Activated naive CD8-positive, alpha-beta T cell treated with anti-CD3 and anti-CD28 coated beads, Interleukin-2, amount 10 ng/mL, durations not matched to agents 7 days and 5 days (primary cell): ENCODE measurements around the gene SNRNP70. TPM values are rescaled to one million over a fixed set of nuclear protein-coding genes. Genes with fewer than 3 reads are reported as not detected.
"Not testable (repeated sequence)": the region's sequence is repeated elsewhere in the genome, so short reads cannot be mapped to it uniquely, and the experiment has no call there.

Source experiments
- ATAC-seq: fragments of 150-1000 bp; cut with Tn5 transposase; one replicate; pipeline ENCODE4 v1.10.0; 2021; ENCODE audit warnings: low read depth, moderate library complexity
- POLR2A ChIA-PET: fragments of 350-600 bp; sonication (Branson Sonifier 250); formaldehyde crosslinking; loops from one replicate; lab custom pipeline; 2021; ENCODE audit warnings: antibody characterized with exemption; lab: Charles Lee
- DNase-seq: peaks from one replicate; pipeline ENCODE4 v3.0.0; 2021
- H3K27ac Mint-ChIP-seq: one replicate; pipeline ENCODE4 v1.8.0; 2022; ENCODE audit warnings: mild to moderate bottlenecking, mixed read lengths
- H3K27me3 Mint-ChIP-seq: one replicate; pipeline ENCODE4 v1.8.0; 2022; ENCODE audit warnings: mild to moderate bottlenecking, moderate library complexity, mixed read lengths
- H3K36me3 Mint-ChIP-seq: one replicate; pipeline ENCODE4 v1.8.0; 2021; ENCODE audit warnings: mild to moderate bottlenecking, mixed read lengths
- H3K4me1 Mint-ChIP-seq: one replicate; pipeline ENCODE4 v1.8.0; 2021; ENCODE audit warnings: mixed read lengths
- H3K4me3 Mint-ChIP-seq: one replicate; pipeline ENCODE4 v1.8.0; 2022; ENCODE audit warnings: mild to moderate bottlenecking, moderate library complexity, mixed read lengths
- H3K9me3 Mint-ChIP-seq: one replicate; pipeline ENCODE4 v1.8.0; 2021; ENCODE audit warnings: mixed read lengths
- total RNA-seq, 2 experiments: library from RNA; stranded (reverse); gene quantifications; one replicate each; pipeline ENCODE4 v1.2.3, GENCODE V29; 2021

The SNRNP70 gene
- total RNA-seq, 2 experiments from 2014 or later, result 321 to 328 TPM

DNA sequence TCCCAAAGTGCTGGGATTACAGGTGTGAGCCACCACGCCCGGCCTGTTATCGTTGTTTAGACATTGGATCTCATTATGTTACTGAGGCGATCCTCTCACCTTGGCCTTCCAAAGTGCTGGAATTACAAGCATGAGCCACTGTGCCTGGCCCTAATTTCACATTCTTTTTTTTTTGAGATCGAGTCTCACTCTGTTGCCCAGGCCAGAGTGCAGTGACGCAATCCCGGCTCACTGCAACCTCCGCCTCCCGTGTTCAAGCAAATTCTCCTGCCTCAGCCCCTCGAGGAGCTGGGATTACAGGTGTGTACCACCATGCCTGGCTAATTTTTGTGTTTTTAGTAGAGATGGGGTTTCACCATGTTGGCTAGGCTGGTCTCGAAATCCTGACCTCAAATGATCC is 38.0 kb downstream of the SNRNP70 start:
- POLR2A ChIA-PET, H3K4me3 Mint-ChIP-seq, H3K27ac Mint-ChIP-seq, H3K36me3 Mint-ChIP-seq, H3K9me3 Mint-ChIP-seq, ATAC-seq, DNase-seq: not testable (repeated sequence)
- Mint-ChIP-seq H3K27me3 (peaks cover 22% of the 10 kb centered on the region), H3K4me1 (peaks cover 11% of the 10 kb centered on the region)

DNA sequence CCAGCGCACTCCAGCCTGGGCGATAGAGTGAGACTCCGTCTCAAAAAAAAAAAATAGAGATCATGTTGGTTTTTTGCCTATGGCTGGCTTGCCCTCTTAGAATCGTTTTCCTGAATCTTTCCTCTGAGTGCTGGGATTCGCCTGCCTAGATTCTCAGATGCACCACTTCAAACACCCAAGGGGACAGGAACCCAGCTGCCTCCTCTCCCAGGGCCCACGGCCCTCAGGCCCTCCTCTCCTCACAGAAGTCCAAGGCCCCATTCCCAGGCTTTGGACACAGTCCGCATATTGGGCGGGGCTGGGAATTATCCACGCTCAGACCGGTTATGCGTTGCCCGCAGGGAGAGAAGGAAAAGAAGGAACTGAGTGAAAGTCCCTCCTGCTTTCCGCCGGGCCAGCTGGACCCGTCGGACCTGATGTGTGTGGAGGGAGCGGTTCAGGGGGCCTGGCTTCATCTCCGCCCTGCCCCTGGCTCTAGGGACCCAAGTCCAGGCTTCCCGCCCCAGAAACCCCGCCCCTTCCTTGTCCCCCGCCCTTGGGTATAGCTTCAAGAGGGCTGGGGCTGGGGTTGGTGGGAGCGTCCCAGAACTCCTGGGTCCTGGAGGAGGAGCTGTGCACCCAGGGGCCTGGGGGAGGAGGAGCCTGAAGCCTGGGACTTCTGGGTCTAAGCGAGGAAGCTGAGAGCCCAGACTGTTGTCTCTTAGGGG is 39.9 kb downstream of the SNRNP70 start:
- Mint-ChIP-seq H3K4me3 (no peak overlapping the region), H3K36me3 (no peaks in the 10 kb centered on the region), H3K27ac (no peak overlapping the region), H3K4me1 (peaks cover 14% of the 10 kb centered on the region), H3K9me3 (no peaks in the 10 kb centered on the region), H3K27me3 (peaks cover 18% of the 10 kb centered on the region)
- ATAC-seq, result no peak
- no peak for DNase-seq
- POLR2A ChIA-PET, result no interaction called here

DNA sequence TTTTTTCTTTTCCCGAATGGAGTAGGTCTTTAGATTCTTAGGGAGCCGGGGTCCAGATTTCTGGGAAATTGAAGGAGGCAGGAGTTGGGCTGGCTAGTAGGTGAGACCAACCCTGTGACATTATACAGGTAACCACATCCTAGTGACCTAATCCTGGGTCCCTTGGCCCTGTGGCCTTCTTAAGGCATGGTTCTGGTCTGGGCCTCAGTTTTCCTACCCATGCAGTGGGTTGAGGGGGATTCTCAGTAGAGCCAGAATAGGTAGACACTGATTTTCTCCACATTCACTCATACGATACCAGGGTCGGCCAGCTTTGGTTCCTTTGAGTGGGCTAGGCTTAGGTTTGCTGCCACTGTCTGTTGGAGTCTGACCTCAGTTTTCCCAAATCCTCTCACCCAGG is 41.3 kb downstream of the SNRNP70 start:
- no peak overlapping the region for H3K4me3 Mint-ChIP-seq

DNA sequence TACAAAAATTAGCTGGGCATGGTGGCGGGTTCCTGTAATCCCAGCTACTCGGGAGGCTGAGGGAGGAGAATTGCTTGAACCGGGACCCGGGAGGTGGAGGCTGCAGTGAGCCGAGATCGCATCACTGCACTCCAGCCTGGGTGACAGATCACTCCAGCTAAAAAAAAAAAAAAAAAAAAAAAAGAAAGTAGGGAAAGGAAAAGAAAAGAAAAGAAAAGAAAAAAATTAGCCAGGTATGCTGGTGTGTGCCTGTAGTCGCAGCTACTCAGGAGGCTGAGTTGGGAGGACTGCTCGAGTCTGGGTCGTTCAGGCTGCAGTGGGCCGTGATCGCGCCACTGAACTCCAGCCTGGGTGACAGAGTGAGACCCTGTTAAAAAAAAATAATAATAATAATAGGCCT is 42.0 kb downstream of the SNRNP70 start:
- not testable (repeated sequence) for DNase-seq, H3K4me1 Mint-ChIP-seq, ATAC-seq, H3K27ac Mint-ChIP-seq, H3K36me3 Mint-ChIP-seq, H3K27me3 Mint-ChIP-seq, H3K4me3 Mint-ChIP-seq, H3K9me3 Mint-ChIP-seq
- POLR2A ChIA-PET, result interaction anchor here (0.9 to 2.3 kb wide), 2 partner anchors 9 to 13 kb away, joined by 4 to 11 read pairs; partner anchors contain the start of gene LIN7B

More for the DNA sequence above, 41.3 kb downstream of the SNRNP70 start:
- DNase-seq (no peak), ATAC-seq (no peak)
- Mint-ChIP-seq H3K27me3 (peaks cover 9% of the 10 kb centered on the region), H3K9me3 (no peaks in the 10 kb centered on the region), H3K36me3 (no peaks in the 10 kb centered on the region), H3K4me1 (peaks cover 8% of the 10 kb centered on the region), H3K27ac (no peak overlapping the region)
- POLR2A ChIA-PET, result interaction anchor here (0.9 to 2.3 kb wide), 2 partner anchors 8 to 12 kb away, joined by 4 to 11 read pairs; partner anchors contain the start of gene LIN7B

DNA sequence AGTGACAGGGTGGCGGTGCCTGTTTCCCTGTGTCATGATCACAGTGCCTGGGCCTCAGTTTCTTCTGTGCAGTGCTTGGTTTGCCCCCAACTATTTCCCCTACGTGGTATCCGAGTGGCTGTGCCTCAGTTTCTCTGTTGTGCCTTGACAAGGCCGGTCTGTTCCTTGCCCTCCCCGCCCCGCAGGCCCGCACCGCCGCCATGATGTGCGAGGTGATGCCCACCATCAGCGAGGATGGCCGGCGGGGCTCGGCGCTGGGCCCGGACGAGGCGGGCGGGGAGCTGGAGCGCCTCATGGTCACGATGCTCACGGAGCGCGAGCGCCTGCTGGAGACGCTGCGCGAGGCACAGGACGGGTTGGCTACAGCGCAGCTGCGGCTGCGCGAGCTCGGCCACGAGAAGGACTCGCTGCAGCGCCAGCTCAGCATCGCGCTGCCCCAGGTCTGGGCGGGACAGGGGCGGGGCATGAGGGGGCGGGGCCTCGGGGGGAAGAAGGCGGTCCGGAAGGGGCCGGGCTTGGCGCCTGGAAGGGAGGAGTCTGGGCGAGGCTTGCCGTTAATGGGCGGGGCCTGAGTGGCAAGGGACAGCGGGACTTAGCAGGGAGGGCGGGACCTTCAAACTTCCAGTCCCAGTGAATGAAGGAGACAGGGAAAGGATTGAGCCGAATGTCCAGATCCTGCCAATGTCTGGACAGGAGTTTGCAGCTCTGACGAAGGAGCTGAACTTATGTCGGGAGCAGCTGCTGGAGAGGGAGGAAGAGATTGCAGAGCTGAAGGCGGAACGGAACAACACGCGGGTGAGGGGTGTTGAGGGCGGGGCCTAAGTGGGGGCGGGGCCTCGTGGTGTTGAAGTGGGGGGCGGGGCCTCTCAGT is 42.7 kb downstream of the SNRNP70 start:
- Mint-ChIP-seq H3K27me3 (peaks cover 8% of the 10 kb centered on the region), H3K36me3 (no peaks in the 10 kb centered on the region), H3K27ac (peak overlapping the region; percentile 81), H3K4me1 (peaks cover 8% of the 10 kb centered on the region), H3K4me3 (peak overlapping the region; percentile 90), H3K9me3 (no peaks in the 10 kb centered on the region)
- ATAC-seq (peak; percentile 98), DNase-seq (peak; percentile 96)
- POLR2A ChIA-PET, result interaction anchor here (0.6 to 2.3 kb wide), 3 partner anchors 10 to 21 kb away, joined by 3 to 11 read pairs (median 4); partner anchors contain the start of gene LIN7B

DNA sequence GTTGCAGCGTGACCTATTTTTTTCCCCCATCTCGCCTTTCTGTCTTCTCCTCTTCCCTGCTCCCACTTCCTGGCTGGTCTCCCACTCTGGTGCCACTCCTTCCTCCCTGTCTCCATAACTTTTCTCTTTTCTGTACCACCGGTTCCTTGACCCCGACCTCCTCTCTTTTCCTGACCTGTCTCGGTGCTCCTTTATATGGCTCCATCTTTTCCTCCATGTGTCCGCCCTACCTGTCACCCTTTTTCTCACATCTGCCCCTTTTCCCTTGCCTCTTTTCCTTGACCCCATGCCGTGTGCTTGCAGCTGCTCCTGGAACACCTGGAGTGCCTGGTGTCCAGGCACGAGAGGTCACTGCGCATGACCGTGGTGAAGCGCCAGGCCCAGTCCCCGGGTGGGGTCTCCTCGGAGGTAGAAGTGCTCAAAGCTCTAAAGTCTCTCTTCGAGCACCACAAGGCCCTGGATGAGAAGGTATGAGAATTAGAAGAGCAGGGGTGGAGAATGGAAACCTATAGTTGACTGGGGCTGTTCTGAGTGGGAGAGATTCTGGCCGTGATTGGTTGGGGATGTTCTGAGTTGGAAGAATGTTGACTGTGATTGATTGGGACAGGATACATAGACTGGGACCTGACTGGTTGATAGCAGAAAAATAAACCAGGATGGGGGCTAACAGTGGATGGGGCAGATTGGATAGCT is 43.4 kb downstream of the SNRNP70 start:
- Mint-ChIP-seq H3K4me1 (peaks cover 13% of the 10 kb centered on the region), H3K27ac (no peak overlapping the region), H3K27me3 (peaks cover 8% of the 10 kb centered on the region), H3K9me3 (no peaks in the 10 kb centered on the region), H3K4me3 (peak overlapping the region; percentile 90), H3K36me3 (peaks cover 1% of the 10 kb centered on the region)
- DNase-seq (no peak), ATAC-seq (no peak)
- POLR2A ChIA-PET, result interaction anchor here (2.3 kb wide), 1 partner anchor 14 kb away, joined by 11 read pairs; the partner anchor contains the start of gene LIN7B

DNA sequence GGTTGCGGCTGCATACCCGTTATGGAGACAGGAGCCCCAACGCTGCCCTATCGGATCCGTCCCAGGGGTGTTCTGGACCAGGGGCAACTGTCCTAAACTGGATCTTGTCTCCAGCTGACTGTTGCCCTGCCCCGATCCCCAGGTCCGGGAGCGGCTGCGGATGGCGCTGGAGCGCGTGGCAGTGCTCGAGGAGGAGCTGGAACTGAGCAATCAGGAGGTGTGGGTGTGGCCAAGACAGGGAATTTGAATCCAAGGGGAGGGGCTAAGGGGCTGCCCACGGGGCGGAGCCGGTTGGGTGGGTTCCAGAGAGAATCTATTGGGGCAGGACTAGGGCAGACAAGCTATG is 44.0 kb downstream of the SNRNP70 start:
- DNase-seq (no peak), ATAC-seq (no peak)
- peaks cover 14% of the 10 kb centered on the region for H3K4me1 Mint-ChIP-seq
- H3K4me3 Mint-ChIP-seq, result no peak overlapping the region
- POLR2A ChIA-PET, result no interaction called here
- H3K9me3 Mint-ChIP-seq, result no peaks in the 10 kb centered on the region
- H3K27me3 Mint-ChIP-seq, result peaks cover 11% of the 10 kb centered on the region
- H3K36me3 Mint-ChIP-seq, result peaks cover 1% of the 10 kb centered on the region
- no peak overlapping the region for H3K27ac Mint-ChIP-seq

DNA sequence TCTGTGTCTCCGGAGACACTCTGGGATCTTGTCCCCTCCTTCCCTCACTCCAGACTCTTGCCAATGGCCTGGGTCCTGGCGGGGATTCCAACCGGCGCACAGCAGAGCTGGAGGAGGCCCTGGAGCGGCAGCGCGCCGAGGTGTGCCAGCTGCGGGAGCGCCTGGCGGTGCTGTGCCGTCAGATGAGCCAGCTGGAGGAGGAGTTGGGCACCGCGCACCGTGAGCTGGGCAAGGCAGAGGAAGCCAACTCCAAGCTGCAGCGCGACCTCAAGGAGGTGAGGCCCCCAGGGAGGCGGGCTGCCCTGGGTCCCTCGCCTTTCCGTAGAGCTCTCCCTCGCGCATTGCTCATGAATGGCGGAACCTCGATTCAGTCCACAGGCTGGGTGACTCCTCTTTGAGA is 45.1 kb downstream of the SNRNP70 start:
- no peak overlapping the region for H3K4me3 Mint-ChIP-seq
- no peak for DNase-seq
- POLR2A ChIA-PET, result no interaction called here
- ATAC-seq, result no peak
- peaks cover 15% of the 10 kb centered on the region for H3K27me3 Mint-ChIP-seq
- peaks cover 14% of the 10 kb centered on the region for H3K4me1 Mint-ChIP-seq
- peaks cover 1% of the 10 kb centered on the region for H3K36me3 Mint-ChIP-seq
- no peaks in the 10 kb centered on the region for H3K9me3 Mint-ChIP-seq
- H3K27ac Mint-ChIP-seq, result no peak overlapping the region

DNA sequence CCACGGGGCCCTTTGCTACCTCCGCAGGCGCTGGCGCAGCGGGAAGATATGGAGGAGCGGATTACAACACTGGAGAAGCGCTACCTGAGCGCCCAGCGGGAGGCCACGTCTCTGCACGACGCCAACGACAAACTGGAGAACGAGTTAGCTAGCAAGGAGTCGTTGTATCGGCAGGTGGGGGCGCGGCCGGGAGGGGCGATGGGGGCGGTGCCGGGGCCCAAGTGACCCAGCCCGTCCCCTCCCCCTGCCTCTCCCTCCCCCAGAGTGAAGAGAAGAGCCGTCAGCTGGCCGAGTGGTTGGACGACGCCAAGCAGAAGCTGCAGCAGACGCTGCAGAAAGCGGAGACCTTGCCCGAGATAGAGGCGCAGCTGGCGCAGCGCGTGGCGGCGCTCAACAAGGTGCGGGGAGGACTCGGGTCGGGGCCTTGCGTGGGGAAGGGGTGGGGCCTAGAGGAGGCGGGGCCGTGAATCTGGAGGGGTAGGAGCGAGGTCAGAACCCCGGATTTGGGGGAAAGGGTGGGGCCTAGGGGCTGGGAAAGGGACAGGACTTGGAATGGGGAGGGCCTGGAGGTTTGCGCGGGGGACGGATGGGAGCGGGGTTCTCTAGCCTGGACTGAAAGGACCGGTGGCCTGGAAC is 47.8 kb downstream of the SNRNP70 start:
- ATAC-seq (peak; percentile 4), DNase-seq (peak; percentile 53)
- peak overlapping the region; percentile 81 for H3K4me3 Mint-ChIP-seq
- H3K27ac Mint-ChIP-seq, result peak overlapping the region; percentile 54
- POLR2A ChIA-PET, result interaction anchor here (0.9 to 1.2 kb wide), 2 partner anchors 10 to 22 kb away, joined by 3 to 4 read pairs; no protein-coding TSS in a partner anchor
- H3K27me3 Mint-ChIP-seq, result peaks cover 15% of the 10 kb centered on the region
- H3K36me3 Mint-ChIP-seq, result peaks cover 1% of the 10 kb centered on the region
- H3K9me3 Mint-ChIP-seq, result no peaks in the 10 kb centered on the region
- peaks cover 14% of the 10 kb centered on the region for H3K4me1 Mint-ChIP-seq

DNA sequence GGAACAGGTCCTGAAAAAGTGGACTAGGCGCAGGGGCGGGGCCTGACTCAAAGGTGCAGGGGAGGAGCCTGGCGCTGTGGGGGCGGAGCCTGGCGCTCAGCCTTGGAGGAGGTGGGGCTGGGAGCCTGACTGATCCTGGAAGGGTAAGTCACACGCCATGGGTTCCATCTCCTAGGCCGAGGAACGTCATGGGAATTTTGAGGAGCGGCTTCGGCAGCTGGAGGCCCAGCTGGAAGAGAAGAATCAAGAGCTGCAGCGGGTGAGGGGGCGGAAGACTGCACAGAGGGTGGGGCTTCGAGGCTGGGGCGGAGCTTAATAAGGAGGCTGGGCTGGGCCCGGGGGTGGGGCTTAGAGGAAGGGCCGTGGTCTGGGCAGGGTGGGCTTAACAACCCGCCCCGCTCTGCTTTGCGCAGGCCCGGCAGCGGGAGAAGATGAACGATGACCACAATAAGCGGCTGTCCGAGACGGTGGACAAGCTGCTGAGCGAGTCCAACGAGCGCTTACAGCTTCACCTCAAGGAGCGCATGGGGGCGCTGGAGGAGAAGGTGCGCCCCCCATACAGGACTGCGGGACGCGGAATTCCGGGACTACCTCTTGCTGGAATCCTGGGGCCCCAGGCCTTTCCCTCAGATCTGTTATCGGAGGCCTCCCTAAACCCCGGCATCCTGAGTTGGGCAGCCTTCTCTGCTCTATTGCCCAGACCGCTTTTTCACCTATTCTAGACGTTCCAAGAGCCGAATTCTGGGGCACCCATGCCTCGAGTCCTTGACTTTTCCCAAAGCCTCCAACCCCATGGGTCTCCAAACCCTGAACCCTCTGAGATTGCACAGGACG is 48.6 kb downstream of the SNRNP70 start:
- H3K4me3 Mint-ChIP-seq, result peak overlapping the region; percentile 81
- peaks cover 8% of the 10 kb centered on the region for H3K4me1 Mint-ChIP-seq
- peak; percentile 57 for ATAC-seq
- peaks cover 15% of the 10 kb centered on the region for H3K27me3 Mint-ChIP-seq
- DNase-seq, result peak; percentile 72
- H3K36me3 Mint-ChIP-seq, result peaks cover 1% of the 10 kb centered on the region
- peak overlapping the region; percentile 54 for H3K27ac Mint-ChIP-seq
- H3K9me3 Mint-ChIP-seq, result no peaks in the 10 kb centered on the region
- POLR2A ChIA-PET, result interaction anchor here (0.9 to 1.2 kb wide), 2 partner anchors 9 to 23 kb away, joined by 3 to 4 read pairs; no protein-coding TSS in a partner anchor

DNA sequence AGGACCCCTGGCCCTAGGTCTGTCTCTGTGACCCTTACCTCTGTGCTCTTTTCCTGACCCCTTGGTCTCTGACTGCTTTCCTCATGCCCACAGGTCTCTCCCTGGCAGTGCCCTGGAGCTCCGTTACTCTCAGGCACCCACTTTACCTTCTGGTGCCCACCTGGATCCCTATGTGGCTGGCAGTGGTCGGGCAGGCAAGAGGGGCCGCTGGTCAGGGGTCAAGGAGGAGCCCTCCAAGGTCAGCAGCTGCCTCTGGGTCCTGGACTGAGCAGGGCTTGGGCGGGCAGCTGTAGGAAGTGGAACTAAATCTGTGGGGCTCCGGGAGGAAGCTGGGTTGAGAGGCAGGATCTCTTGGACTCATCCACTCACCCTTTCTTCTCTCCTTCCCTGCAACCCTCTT is 50.4 kb downstream of the SNRNP70 start:
- no peak overlapping the region for H3K27ac Mint-ChIP-seq
- H3K4me1 Mint-ChIP-seq, result peaks cover 6% of the 10 kb centered on the region
- H3K4me3 Mint-ChIP-seq, result no peak overlapping the region
- H3K9me3 Mint-ChIP-seq, result no peaks in the 10 kb centered on the region
- peaks cover 1% of the 10 kb centered on the region for H3K36me3 Mint-ChIP-seq
- POLR2A ChIA-PET, result no interaction called here
- peaks cover 15% of the 10 kb centered on the region for H3K27me3 Mint-ChIP-seq
- DNase-seq (no peak), ATAC-seq (no peak)

DNA sequence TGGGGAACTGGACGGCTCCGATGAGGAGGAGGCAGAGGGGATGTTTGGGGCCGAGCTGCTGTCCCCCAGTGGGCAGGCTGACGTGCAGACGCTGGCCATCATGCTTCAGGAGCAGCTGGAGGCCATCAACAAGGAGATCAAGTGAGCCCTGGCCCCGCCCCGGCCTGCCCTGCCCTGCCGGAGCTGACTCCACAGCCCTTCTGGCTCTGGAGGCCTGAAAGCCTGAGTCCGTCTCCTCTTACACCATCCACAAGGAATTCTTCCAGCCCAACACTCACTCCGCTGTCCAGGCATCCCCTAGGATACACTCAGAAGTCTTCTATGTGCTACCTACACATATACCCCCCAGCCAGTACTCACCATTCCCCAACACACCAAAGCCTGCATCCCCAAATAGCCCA is 51.5 kb downstream of the SNRNP70 start:
- Mint-ChIP-seq H3K27ac (no peak overlapping the region), H3K27me3 (peaks cover 15% of the 10 kb centered on the region), H3K36me3 (peaks cover 1% of the 10 kb centered on the region), H3K4me3 (no peak overlapping the region), H3K9me3 (no peaks in the 10 kb centered on the region), H3K4me1 (peaks cover 6% of the 10 kb centered on the region)
- DNase-seq, result no peak
- POLR2A ChIA-PET, result no interaction called here
- no peak for ATAC-seq
